ENCODE measurements around the gene CTIF.
"Not testable (repeated sequence)": the region's sequence is repeated elsewhere in the genome, so short reads cannot be mapped to it uniquely, and the experiment has no call there.

The CTIF gene

DNA sequence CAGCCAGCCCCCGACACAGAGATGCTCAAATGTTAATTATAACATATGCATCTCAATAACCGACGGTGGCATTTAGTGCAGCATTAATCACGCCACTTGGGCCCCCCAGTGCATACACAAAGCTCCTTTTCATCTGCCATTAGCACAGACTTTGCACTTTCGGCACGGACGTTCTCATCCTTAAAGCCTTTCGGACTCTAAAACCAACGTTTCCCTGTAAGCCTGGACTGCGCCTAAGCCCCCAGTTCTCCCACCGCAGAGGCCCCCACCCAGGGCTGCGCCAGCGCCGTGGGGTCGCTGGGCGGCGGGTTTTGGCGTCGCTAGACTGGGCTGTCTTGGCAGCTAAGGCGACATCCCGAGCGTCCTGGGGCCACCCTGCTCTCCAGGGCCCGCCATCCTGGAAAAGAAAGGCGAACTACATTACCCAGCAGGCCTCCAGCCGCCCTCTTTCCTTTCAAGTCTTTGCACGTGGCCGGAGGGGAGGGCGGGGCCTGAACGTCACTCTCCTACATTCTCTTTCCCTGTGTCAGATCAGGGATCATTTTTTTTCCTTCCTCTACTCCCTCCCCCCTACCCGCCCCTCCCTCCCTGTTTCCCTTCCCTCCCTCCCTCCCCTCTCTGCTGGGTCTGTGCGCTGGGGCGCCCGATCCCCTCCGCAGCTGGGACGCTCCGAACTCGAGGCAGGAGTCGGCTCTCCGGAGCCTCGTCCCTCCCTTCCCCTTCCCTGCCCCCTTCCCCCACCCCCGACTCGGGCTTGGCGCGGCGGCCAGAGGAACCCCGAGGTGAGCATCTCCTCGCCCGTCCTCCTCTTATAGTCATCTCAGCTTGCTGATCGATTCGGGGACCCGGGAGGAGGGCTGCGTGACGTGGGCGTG is at the start of gene CTIF:
CTIF (plus strand) TSS at position 501 of the 875 bp plus-strand sequence. CDS start 80,535 bp downstream, outside the sequence.
- peak; percentile 28 to 99 (median 94) for DNase-seq

DNA sequence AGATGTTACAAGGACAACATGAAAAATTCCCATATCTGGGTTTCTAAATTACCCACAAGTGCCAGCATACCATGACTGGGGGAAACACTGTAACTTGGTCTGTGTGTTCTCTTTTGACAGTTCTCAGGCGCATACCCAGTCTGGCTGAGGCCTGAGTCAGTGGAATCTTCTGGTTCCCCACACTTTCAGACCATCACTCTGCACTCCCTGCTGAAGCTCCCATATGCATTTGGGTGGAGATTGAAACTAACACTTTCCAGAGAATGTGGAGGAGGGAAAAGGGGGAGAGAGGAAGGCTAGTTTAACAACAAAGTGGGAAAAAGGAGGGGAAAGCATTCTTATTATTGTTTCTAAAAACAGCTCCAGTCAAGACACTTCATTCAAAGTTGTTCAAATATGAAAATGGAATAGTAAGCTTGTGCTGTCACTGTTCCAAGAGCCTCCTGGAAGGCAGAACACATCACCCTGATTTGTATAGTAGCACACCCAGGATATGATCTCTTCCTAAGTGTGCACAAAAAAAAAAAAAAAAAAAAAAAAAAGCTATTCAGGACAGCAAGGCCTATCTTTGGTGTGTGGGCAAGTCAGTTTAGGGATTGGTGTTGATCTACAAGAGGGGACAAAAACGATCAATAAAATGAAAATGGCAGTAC is 48.1 kb upstream of the CTIF start:
- DNase-seq: no peak

DNA sequence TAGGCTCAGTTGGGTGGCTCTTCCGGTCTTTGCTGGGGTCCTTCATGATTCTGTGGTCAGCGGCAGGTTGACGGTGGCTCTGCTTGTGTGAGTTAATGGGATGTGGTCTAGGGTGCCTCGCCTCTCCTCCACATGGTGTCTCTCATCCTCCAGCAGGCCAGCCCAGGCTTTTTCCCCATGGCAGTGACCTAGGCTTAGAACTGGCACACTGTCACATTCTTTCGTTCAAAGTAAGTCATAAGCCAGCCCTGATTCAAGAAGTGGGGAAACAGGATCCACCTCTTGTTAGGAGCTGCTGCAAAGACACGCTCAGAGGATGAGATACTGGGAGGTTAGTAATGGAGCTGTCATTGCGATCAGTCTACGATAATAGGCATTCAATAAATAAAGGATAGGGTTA is 46.0 kb upstream of the CTIF start:
- no peak for DNase-seq

DNA sequence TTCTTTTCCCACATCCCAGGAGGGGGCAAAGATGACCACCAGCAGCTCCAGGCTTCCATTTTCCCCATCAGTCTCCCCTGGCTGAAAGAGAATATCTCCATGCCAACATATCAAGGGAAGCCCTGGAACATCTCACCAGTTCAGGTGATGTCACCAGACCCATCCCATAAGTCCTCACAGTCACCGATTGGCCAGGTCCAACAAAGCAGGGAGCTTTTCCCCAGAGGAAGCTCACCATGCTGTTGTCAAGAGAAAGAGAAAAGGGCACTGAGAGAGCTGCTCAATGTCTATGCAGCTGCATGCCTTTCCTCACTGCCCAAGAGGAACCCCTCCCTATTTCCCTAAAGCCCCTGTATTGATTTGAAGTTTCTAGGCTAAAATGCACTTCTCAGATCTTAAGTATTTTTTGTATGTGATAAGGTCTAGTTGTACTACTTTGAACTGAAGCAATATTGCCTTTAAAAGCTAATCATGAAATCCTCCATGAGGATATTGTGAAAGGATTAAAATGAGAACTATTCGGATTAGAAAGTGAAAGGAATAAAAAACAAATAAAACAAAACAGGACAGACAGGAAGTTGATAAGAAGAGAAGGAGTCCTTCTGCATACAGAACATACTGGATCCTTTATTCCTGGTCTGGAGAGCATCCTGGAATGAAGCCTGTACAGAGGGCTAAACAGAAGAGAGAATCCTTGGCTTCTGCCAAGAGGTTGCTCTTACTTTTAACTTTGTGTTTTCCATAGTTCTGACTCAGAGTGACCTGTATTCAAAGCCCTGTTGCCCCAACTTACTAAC is 45.2 kb upstream of the CTIF start:
- DNase-seq: no peak

DNA sequence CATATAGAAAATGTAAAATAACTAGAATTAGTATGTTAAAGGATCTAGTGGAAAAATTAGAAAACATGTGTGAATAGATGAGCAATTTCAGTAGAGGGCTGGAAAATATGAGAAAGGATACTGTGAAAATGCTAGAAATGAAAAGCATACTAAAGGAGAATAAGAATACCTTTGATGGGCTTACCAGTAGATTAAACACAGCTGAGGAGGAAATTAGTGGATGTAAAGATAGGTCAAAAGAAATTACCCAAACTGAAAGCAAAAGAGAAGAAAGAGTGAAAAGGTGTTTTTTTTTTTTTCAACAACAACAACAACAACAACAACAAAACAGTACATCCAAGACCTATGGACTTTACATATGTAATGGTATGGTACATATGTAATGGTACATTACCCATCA is 41.0 kb upstream of the CTIF start:
- no peak for DNase-seq

DNA sequence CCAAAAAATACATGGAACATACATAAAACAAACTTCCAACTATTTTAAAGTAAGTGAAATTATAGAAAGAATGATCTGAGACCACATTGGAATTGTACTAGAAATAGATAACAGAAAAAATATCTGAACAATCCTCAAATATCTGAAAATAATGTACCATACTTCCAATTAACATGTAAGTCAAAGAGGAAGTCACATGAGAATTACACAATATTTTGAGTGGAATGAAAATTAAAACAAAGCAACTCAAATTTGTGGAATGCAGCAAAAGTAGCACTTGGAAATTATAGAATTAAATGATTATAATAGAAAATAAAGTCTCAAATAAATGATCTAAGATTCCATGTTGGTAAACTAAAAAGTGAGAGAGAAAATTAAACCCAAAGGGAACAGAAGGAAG is 38.3 kb upstream of the CTIF start:
- DNase-seq: no peak

DNA sequence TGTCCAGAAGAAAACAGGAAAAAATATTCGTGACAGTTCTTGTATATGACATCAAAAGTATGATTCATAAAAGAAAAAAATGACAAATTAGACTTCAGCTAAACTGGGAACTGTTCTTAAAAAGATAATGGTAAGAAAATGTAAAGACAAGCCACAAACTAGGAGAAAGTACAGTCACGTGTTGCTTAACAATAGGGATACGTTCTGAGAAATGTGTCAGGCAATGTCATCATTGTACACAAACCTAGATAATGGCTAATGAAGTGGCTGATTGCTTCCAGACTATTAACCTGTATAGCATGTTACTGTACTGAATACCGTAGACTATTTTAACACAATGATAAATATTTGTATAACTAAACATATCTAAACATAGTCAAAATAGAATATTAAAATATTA is 35.9 kb upstream of the CTIF start:
- no peak for DNase-seq

DNA sequence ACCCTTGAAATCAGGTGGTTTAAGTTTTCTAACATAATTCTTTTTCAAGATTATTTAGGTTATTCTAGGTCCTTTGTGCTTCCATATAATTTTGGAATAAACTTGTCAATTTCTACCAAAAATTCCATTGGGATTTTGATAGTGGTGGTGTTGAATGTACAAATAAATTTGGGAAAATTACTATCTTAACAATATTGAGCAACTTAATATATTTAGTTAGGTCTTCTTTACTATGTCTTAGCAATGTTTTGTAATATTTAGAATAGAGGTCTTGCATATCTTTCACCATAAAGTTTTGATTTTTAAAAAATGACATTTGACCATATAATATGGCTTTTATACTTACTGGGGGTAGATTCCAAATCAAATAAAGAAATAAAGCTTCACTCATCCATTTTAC is 34.0 kb upstream of the CTIF start:
- DNase-seq: no peak

DNA sequence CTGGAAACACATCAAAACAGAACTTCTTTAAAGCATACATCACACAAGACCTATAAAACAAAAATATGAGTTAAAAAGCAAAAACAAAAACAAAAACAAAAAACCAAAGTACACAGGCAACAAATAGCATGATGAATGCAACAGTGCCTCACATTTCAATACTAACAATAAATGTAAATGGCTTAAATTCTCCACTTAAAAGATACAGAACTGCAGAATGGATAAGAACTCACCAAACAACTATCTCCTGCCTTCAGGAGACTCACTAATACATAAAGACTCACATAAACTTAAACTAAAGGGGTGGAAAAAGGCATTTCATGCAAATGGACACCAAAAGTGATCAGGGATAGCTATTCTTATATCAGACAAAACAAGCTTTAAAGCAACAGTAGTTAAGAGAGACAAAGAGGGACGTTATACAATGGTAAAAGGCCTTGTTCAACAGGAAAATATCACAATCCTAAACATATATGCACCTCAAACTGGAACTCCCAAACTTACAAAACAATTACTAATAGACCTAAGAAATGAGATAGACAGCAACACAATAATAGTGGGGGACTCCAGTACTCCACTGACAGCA is 31.8 kb upstream of the CTIF start:
- DNase-seq: not testable (repeated sequence)

DNA sequence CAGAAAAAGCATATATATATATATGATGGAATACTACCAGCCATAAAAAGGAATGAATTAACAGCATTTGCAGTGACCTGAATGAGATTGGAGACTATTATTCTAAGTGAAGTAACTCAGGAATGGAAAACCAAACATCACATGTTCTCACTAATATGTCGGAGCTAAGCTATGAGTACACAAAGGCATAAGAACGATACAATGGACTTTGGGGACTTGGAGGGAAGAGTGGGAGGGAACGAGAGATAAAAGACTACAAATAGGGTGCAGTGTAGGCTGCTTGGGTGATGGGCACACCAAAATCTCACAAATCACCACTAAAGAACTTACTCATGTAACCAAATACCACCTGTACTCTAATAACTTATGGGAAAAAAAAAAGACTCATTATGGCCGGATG is 26.3 kb upstream of the CTIF start:
- not testable (repeated sequence) for DNase-seq

DNA sequence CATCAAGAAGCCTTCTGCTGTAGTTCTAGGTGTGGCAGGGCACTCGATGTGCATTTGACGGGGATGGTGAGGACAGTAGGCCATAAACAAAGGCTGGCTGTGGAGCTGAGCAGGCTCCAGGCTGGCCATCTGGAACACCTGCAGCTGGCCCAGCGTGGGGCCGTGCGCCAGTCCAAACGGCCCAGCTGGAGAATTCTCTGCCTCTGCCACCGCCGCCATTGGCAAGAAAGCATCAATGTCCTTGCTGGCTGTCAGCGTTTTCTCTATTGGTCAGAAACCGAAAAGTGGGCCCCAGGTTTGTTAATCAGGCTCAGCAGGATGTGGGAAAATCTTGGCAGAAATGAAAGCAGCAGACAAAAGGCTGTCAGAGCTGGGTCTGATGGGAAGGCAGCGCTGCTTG is 24.0 kb upstream of the CTIF start:
- DNase-seq: peak in 53 of 56 donors; percentile 8 to 84 (median 62)

DNA sequence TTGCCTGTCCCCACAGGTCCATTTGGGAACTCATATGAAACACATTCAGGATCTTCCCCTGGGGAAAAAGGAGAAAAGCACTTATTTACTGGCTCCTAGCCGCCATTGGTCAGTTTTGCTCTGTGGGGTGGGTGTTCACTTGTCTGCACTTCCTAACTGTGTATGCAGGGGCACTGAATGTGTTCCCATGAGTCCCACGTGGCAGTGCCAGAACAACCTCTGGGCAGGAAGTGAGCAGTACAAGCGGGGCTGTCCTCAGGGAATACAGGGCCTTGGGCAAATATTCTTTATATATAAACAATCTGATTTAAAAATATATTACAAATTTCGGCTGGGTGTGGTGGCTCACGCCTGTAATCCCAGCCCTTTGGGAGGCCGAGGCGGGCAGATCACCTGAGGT is 21.8 kb upstream of the CTIF start:
- DNase-seq: no peak

DNA sequence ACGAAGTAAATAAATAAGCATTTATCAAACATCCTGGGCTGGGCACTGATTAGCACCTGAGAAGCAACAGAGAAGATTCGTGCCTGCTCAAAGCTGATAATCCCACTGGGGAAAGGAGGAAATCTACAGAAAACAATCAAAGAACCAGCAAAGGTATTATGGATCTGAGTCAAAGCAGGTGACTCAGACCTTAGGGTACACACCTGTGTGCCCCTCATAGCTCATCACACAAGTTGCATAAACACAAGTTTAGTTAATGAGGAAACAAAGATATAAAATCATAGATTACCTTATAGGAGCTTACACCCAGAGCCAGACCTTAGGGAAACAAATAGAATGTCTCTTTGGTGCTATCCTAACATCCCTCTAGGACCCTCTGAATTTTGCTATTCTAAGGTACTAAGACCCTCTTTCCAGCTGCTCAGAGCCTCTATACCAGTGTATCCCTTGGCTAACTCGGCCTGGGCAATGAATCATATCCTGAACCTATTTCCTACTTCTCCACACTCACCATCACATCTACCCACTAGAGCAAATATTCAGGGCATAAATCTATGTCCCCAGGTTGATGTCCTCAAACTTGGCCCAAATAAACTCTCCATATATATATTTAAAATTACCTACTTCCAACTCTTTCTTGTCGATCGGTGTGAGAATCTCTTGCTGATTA is 19.3 kb upstream of the CTIF start:
- no peak for DNase-seq

DNA sequence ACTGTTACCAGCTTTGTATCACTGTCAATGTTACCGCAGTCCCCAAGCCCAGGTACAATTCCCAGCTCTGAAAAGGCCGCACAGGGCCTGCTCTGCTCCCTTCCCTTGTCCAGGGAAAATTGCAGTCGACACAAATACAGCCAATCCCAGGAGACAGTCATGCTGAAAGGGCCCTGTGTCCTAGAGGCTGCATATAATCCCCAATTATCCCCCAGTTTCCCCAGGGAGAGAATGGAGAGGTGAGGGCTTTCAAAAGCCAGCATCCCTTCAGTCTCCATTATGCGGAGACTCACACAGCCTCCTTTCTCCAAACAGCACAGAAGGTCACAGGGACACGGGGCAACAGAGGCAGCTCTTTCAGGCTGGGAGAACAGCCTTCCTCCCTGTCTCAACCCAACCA is 17.1 kb upstream of the CTIF start:
- DNase-seq: no peak

DNA sequence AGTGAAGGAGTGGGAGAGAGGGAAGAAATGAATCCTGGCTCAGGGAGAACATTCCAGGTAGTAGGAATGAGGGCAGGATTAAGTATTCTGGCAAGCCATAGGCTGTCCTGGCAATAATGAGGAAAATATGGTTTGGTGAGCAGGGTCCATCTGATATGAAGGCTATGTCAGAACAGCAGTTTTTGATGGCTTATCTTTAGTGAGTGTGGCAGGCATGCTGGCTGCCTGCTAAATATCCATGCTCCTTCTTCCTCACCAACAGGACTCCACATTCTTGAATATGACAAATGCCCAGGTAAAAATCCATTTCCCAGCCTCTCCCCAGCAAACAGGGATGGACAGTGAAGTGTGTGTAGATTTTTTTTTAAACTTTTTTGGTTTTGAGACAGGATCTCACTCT is 13.2 kb upstream of the CTIF start:
- DNase-seq: no peak

DNA sequence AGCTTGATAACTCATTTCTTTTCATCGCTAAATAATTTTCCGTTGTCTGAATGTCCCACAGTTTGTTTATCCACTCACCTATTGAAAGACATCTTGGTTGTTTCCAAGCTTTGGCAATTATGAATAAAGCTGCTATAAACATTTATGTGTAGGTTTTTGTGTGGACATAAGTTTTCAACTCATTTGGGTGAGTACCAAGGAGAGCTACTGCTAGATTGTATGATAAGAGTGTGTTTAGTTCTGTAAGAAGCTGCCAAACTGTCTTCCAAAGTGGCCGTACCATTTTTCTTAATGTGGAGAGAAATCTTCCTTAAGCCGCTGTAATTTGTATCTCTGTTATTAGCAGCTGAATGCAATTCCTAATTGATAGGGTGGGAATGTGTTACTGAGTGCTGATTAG is 11.4 kb upstream of the CTIF start:
- DNase-seq: no peak

DNA sequence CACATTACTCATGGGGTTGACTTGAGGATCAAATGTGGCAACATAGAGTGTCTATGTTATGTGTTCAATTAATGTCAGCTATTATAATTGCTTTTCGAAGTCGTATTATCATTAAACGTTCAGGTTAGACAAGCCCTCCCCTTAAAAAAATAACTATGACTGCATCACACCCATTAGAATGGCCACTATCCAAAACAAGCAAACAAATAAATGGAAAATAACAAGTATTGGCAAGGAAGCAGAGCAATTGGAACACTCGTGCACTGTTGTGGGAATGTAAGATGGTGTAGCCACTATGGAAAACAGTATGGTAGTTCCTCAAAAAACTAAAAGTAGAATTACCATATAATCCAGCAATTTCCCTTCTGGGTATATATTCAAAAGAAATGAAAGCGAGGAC is 10.0 kb upstream of the CTIF start:
- DNase-seq: no peak

DNA sequence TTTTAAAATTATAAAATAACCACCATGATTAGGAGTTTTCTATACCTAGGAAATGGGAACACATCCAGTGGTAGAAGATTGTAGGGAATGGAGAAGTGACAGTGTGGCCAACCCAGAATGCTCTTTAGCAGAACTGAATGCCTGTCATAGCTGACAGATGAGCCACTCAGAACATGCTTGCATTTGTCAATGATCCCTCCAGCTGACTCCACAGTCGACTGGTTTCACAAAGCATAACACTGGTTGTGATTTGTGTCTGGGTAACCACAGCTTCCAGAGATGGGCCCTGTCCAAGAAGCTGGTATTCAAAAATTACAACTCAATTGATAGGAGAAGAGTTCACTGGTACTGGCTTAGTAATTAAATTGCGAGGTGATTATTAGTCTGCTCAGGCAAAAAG is 9.0 kb upstream of the CTIF start:
- no peak for DNase-seq

DNA sequence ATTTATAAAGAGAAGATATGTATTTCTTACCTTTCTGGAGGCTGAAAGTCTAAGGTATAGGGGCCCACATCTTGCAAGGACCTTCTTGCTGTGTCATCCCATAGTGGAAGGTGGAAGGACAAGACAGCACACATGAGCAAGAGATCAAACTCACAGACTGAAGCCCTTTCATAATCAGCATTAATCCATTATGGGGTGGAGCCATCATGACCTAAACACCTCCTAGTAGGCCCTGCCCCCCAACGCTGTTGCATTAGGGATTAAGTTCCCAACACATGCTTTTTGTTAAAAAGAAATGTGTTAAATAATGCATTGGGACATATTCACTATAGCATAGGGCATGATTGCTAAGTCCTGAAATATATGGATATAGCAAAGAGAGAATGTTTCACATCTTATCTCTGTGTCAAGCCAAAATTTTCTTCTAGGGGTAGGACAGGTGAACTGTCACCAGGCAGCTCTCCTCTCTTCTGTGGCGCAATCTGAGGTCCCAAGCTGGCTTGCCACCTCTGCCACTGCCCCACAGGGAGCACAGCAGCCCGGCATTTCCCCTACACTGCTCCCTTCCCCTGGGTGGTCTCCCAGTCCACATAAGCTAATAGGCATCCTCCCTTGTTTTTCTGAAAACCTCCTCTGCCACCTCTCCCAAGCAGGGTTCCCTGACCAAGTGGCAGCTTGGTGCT is 8.3 kb upstream of the CTIF start:
- DNase-seq: no peak

DNA sequence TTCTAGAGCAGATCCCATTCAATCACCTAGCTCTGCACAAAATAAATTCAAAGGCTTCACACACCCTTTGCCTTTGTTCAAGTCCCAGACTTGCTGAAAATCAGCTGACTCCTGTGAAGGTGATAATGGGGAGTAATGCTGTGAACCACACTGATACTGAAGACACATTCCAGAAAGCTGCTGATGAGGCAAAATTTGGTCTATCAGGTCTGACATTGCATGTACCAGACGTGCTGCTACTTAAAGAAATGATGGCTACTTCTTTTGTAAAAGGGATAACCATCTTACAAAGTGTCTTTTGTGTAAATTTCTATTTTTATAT is 7.8 kb upstream of the CTIF start:
- DNase-seq: no peak

DNA sequence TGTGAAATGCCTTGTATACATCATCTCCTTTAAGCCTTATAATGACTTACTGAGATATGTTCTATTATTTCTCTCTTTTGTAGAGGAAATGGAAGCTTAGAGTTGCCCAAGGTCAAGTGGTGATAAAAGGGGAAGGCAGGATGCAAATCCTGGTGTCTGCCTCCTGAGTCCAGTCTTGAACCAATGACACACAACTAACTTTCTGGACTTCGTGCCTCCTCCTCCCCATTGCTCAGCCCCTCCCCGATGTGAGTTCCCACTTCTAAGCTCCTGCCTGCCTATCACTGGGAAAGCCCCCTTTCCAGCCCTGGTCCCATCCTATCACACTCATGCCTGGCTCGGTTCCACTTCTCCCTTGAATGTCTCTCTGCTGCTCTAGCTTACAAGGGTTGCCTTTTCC is 6.9 kb upstream of the CTIF start:
- no peak for DNase-seq
